Measurements from ENCODE around the gene LRRFIP1.

- no peak for TF ChIP-seq POLR2AphosphoS5 (IDR thresholded peaks at IDR 0.05; ENCODE audit: low read depth, low read length)
- no peak for TF ChIP-seq SIN3A (IDR thresholded peaks at IDR 0.05; ENCODE audit: borderline replicate concordance, insufficient read depth, low read length)
- no peak for TF ChIP-seq REST (IDR thresholded peaks at IDR 0.05; ENCODE audit: insufficient read depth in 1 of 2, low read depth in 2 of 2, low read length in 2 of 2)
- no peak for TF ChIP-seq TAF1 (IDR thresholded peaks at IDR 0.05; ENCODE audit: borderline replicate concordance, insufficient read depth, low read length)
- no peak for TF ChIP-seq FOXP2 (optimal IDR thresholded peaks at IDR 0.05; ENCODE audit: borderline replicate concordance, extremely low read depth, extremely low read length, insufficient read depth)
Measured at GRCh38 chr2:237701033-237701858, 73.9 kb downstream of the LRRFIP1 start.
